Stimulated activated CD4-positive, alpha-beta T cell treated with anti-CD3 and anti-CD28 coated beads, Interleukin-15, amount 100 ng/mL, for 48 hours (primary cell): ENCODE data around the gene PIK3CD.
"Not testable (repeated sequence)": the region's sequence is repeated elsewhere in the genome, so short reads cannot be mapped to it uniquely, and the experiment has no call there.

Experiments
- DNase-seq, 2 donors: peaks; one replicate each; pipeline ENCODE4 v3.0.0-alpha.2; 2020; ENCODE audit warnings: low read depth in 2 of 2

Gene PIK3CD

GRCh38 chr1:9733160-9733789 lies 81.7 kb downstream of the PIK3CD start:
- DNase-seq: no peak

- no peak for DNase-seq
Observed at GRCh38 chr1:9735800-9736199, 84.3 kb downstream of the PIK3CD start.

GRCh38 chr1:9736241-9736640 lies 84.7 kb downstream of the PIK3CD start:
- no peak for DNase-seq

GRCh38 chr1:9737057-9737456 lies 85.5 kb downstream of the PIK3CD start:
- no peak for DNase-seq

GRCh38 chr1:9737671-9738070 lies 86.1 kb downstream of the PIK3CD start:
- DNase-seq: no peak

- no peak for DNase-seq
Observed at GRCh38 chr1:9744106-9744799, 92.7 kb downstream of the PIK3CD start.

- DNase-seq: no peak
Observed at GRCh38 chr1:9746211-9746610, 94.7 kb downstream of the PIK3CD start.

GRCh38 chr1:9746651-9747050 lies 95.1 kb downstream of the PIK3CD start:
- DNase-seq: no peak

GRCh38 chr1:9748391-9748790 lies 96.9 kb downstream of the PIK3CD start:
- not testable (repeated sequence) for DNase-seq

- no peak for DNase-seq
Observed at GRCh38 chr1:9749361-9749760, 97.8 kb downstream of the PIK3CD start.

GRCh38 chr1:9751971-9752370 lies 100.4 kb downstream of the PIK3CD start:
- DNase-seq: no peak

- no peak for DNase-seq
Observed at GRCh38 chr1:9753121-9753531, 101.6 kb downstream of the PIK3CD start.

GRCh38 chr1:9755441-9755995 lies 104.0 kb downstream of the PIK3CD start:
- DNase-seq: no peak

- no peak for DNase-seq
Observed at GRCh38 chr1:9758559-9759121, 107.1 kb downstream of the PIK3CD start.

GRCh38 chr1:9759939-9760338 lies 108.4 kb downstream of the PIK3CD start:
- no peak for DNase-seq

- no peak for DNase-seq
Observed at GRCh38 chr1:9760824-9761223, 109.3 kb downstream of the PIK3CD start.

GRCh38 chr1:9761855-9762254 lies 110.3 kb downstream of the PIK3CD start:
- DNase-seq: no peak

- not testable (repeated sequence) for DNase-seq
Observed at GRCh38 chr1:9762446-9762845, 110.9 kb downstream of the PIK3CD start.

- DNase-seq: no peak
Observed at GRCh38 chr1:9763914-9764313, 112.4 kb downstream of the PIK3CD start.

- no peak for DNase-seq
Observed at GRCh38 chr1:9764550-9764949, 113.0 kb downstream of the PIK3CD start.

- DNase-seq: no peak
Observed at GRCh38 chr1:9766759-9767442, 115.4 kb downstream of the PIK3CD start.

- peak in 1 of 2 donors; percentile 13 for DNase-seq
Observed at GRCh38 chr1:9767964-9768668, 116.6 kb downstream of the PIK3CD start.
